A673 (cell line): ENCODE data around the gene FRMPD1.

Experiments used
- CTCF ChIP-seq: fragments of 300-800, 200-600 bp; sonication (generic); conservative IDR thresholded peaks from 2 replicates; pipeline ENCODE4 v1.5.1; 2017; ENCODE audit warnings: low read depth, mild to moderate bottlenecking, antibody characterized with exemption, low read length, moderate library complexity, mixed read lengths
- EZH2 ChIP-seq: fragments of 200-600 bp; sonication (generic); IDR thresholded peaks from 2 replicates; pipeline ENCODE4 v1.6.1; 2017; ENCODE audit warnings: borderline replicate concordance, low read depth, mild to moderate bottlenecking, mixed read lengths, antibody characterized with exemption, low read length; ENCODE audit not compliant: poor library complexity, severe bottlenecking

GRCh38 chr9:37751186-37751585 lies 100.4 kb downstream of the FRMPD1 start:
- TF ChIP-seq CTCF (no peak), EZH2 (no peak)
